ENCODE data around the gene GGT7.
A peak's percentile ranks its signal among the peaks of the same experiment; 100 is the strongest.

The GGT7 gene, protein sequence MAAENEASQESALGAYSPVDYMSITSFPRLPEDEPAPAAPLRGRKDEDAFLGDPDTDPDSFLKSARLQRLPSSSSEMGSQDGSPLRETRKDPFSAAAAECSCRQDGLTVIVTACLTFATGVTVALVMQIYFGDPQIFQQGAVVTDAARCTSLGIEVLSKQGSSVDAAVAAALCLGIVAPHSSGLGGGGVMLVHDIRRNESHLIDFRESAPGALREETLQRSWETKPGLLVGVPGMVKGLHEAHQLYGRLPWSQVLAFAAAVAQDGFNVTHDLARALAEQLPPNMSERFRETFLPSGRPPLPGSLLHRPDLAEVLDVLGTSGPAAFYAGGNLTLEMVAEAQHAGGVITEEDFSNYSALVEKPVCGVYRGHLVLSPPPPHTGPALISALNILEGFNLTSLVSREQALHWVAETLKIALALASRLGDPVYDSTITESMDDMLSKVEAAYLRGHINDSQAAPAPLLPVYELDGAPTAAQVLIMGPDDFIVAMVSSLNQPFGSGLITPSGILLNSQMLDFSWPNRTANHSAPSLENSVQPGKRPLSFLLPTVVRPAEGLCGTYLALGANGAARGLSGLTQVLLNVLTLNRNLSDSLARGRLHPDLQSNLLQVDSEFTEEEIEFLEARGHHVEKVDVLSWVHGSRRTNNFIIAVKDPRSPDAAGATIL

DNA sequence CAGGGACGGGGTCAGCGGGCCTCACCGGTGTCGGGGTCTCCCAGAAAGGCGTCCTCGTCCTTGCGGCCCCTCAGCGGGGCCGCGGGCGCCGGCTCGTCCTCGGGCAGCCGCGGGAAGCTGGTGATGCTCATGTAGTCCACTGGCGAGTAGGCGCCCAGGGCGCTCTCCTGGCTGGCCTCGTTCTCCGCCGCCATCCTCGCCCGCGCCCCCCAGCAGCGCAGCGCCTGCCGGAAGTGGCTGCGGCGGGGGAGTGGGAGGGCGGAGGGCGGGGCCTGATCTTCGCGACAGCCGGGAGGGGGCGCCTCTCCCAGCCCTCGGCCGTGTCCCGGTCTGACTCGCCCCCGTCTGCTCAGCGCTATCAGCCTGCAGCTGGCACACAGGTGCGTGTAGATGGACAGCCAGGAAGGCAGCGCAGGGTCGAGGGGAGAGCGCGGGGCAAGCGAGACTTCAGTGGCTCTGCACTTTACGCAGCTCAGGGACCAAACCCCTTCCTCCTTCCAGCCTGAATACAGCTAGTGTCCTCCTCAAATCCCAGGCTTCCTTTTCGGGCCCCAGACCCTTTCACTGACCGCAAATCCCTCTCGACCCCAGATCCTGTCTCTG is at the start of gene GGT7:
Gene GGT7, minus strand, starts transcription at position 235 of the 603 bp plus-strand sequence. Its CDS starts 41 bp downstream, at position 194.
- TF ChIP-seq, protein P1, sequence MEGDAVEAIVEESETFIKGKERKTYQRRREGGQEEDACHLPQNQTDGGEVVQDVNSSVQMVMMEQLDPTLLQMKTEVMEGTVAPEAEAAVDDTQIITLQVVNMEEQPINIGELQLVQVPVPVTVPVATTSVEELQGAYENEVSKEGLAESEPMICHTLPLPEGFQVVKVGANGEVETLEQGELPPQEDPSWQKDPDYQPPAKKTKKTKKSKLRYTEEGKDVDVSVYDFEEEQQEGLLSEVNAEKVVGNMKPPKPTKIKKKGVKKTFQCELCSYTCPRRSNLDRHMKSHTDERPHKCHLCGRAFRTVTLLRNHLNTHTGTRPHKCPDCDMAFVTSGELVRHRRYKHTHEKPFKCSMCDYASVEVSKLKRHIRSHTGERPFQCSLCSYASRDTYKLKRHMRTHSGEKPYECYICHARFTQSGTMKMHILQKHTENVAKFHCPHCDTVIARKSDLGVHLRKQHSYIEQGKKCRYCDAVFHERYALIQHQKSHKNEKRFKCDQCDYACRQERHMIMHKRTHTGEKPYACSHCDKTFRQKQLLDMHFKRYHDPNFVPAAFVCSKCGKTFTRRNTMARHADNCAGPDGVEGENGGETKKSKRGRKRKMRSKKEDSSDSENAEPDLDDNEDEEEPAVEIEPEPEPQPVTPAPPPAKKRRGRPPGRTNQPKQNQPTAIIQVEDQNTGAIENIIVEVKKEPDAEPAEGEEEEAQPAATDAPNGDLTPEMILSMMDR (IDR thresholded peaks at IDR 0.05; ENCODE audit: low read depth, low read length, missing control alignments): peak; percentile 70
- Histone ChIP-seq H3K4me3 (ENCODE audit: low read depth, low read length) (peak within 1 kb of the TSS; percentile 67), H3K27ac (no peak within 1 kb of the TSS), H3K27me3 (replicated peaks) (no peaks in the 10 kb centered on the region), H3K36me3 (replicated peaks) (no peaks in the 10 kb centered on the region)
- in situ Hi-C loops (cut with HindIII; ENCODE audit: low pct_ligation_motif_present, low sequenced_read_pairs): no loop called here
- peak; percentile 41 for DNase-seq

DNA sequence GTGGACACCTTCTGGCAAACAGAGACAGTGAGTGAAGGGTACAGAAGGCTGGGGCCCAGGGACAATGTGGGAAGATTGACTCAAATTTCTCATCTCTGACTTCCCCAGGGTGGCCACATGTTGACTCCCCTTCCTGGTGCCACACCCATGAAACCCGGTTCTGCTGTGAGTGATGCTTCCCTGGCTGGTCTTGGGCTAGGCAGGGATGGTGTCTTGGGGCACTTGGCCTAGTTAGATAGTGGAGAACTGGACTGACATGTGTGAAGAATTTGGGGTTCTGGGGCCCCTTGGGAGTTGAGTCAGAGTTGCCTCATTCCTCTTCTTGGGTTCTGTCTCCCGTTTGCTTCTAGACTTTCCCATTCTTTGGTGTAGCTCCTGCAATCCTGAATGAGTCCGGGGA is 48.8 kb upstream of the GGT7 start:
- DNase-seq: no peak
- Histone ChIP-seq H3K27ac (no peak overlapping the region), H3K4me3 (ENCODE audit: low read depth, low read length) (no peak overlapping the region), H3K36me3 (replicated peaks) (peaks cover 11% of the 10 kb centered on the region), H3K27me3 (replicated peaks) (no peaks in the 10 kb centered on the region)
- TF ChIP-seq, protein P1 (IDR thresholded peaks at IDR 0.05; ENCODE audit: low read depth, low read length, missing control alignments): no peak
- in situ Hi-C loops (cut with HindIII; ENCODE audit: low pct_ligation_motif_present, low sequenced_read_pairs): no loop called here

DNA sequence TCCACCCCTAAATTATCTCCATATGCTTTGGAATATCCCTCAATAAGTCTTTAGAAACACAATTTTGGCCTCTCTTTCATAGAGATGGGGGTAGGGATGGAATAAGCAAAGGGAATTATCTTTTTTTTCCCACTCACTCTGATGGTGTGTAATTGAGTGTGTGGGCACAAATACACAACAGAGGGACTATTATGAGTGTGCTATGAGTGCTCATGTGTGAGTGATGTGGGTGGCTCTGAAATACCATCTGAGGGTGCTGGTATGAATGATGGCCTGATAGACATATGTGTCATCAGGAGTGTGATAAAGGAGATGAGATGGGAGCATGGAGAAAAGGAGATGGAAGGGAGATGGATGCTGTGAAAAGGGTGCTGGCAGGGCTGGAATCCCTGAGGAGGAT is 47.4 kb upstream of the GGT7 start:
- in situ Hi-C loops (cut with HindIII; ENCODE audit: low pct_ligation_motif_present, low sequenced_read_pairs): no loop called here
- DNase-seq: no peak
- Histone ChIP-seq H3K27me3 (replicated peaks) (no peaks in the 10 kb centered on the region), H3K4me3 (ENCODE audit: low read depth, low read length) (no peak overlapping the region), H3K27ac (no peak overlapping the region), H3K36me3 (replicated peaks) (peaks cover 5% of the 10 kb centered on the region)
- TF ChIP-seq, protein P1 (IDR thresholded peaks at IDR 0.05; ENCODE audit: low read depth, low read length, missing control alignments): no peak

- TF ChIP-seq, protein P1 (IDR thresholded peaks at IDR 0.05; ENCODE audit: low read depth, low read length, missing control alignments): no peak
- in situ Hi-C loops (cut with HindIII; ENCODE audit: low pct_ligation_motif_present, low sequenced_read_pairs): no loop called here
- Histone ChIP-seq H3K4me3 (ENCODE audit: low read depth, low read length) (no peak overlapping the region), H3K27me3 (replicated peaks) (no peaks in the 10 kb centered on the region), H3K27ac (no peak overlapping the region), H3K36me3 (replicated peaks) (no peaks in the 10 kb centered on the region)
- no peak for DNase-seq
Measured at GRCh38 chr20:34916774-34917354, 44.2 kb upstream of the GGT7 start.

GRCh38 chr20:34915749-34916455 is 43.2 kb upstream of the GGT7 start:
- Histone ChIP-seq H3K27ac (no peak overlapping the region), H3K27me3 (replicated peaks) (no peaks in the 10 kb centered on the region), H3K36me3 (replicated peaks) (no peaks in the 10 kb centered on the region), H3K4me3 (ENCODE audit: low read depth, low read length) (no peak overlapping the region)
- in situ Hi-C loops (cut with HindIII; ENCODE audit: low pct_ligation_motif_present, low sequenced_read_pairs): no loop called here
- no peak for DNase-seq
- TF ChIP-seq, protein P1 (IDR thresholded peaks at IDR 0.05; ENCODE audit: low read depth, low read length, missing control alignments): no peak
